Measurements from ENCODE around the gene FIZ1. TPM values are rescaled to one million over a fixed set of nuclear protein-coding genes. Genes with fewer than 3 reads are reported as not detected.
A peak's percentile ranks its signal among the peaks of the same experiment; 100 is the strongest.
"Not testable (repeated sequence)": the region's sequence is repeated elsewhere in the genome, so short reads cannot be mapped to it uniquely, and the experiment has no call there.

Gene FIZ1
- polyA plus RNA-seq, 12 donors: 9.2 to 16.3 (median 11.0) TPM; not detected in 1

- peak; percentile 93 for DNase-seq
Observed at GRCh38 chr19:55598719-55599467, 424 bp downstream of the FIZ1 start.

GRCh38 chr19:55598034-55598433, 1.3 kb downstream of the FIZ1 start:
- DNase-seq: no peak

- no peak for DNase-seq
Observed at GRCh38 chr19:55597501-55597921, 1.8 kb downstream of the FIZ1 start.

GRCh38 chr19:55596304-55596703, 3.0 kb downstream of the FIZ1 start:
- DNase-seq: no peak

GRCh38 chr19:55594996-55595545, 4.2 kb downstream of the FIZ1 start:
- DNase-seq: no peak

GRCh38 chr19:55593096-55593772, 6.1 kb downstream of the FIZ1 start:
- DNase-seq: no peak

- no peak for DNase-seq
Observed at GRCh38 chr19:55592391-55593090, 6.8 kb downstream of the FIZ1 start.

GRCh38 chr19:55591555-55591954, 7.8 kb downstream of the FIZ1 start:
- no peak for DNase-seq

GRCh38 chr19:55590617-55591016, 8.7 kb downstream of the FIZ1 start:
- no peak for DNase-seq

GRCh38 chr19:55590109-55590508, 9.2 kb downstream of the FIZ1 start:
- no peak for DNase-seq

- DNase-seq: no peak
Observed at GRCh38 chr19:55588738-55589137, 10.6 kb downstream of the FIZ1 start.

GRCh38 chr19:55586976-55587668, 12.2 kb downstream of the FIZ1 start:
- DNase-seq: peak; percentile 92

GRCh38 chr19:55585658-55586339, 13.5 kb downstream of the FIZ1 start:
- peak; percentile 84 for DNase-seq

- DNase-seq: no peak
Observed at GRCh38 chr19:55584871-55585270, 14.4 kb downstream of the FIZ1 start.

GRCh38 chr19:55583897-55584296, 15.4 kb downstream of the FIZ1 start:
- not testable (repeated sequence) for DNase-seq

- not testable (repeated sequence) for DNase-seq
Observed at GRCh38 chr19:55582284-55582683, 17.0 kb downstream of the FIZ1 start.

GRCh38 chr19:55581823-55582223, 17.5 kb downstream of the FIZ1 start:
- DNase-seq: no peak

- no peak for DNase-seq
Observed at GRCh38 chr19:55581145-55581822, 18.0 kb downstream of the FIZ1 start.

- DNase-seq: peak; percentile 93
Observed at GRCh38 chr19:55580628-55581144, 18.6 kb downstream of the FIZ1 start, which contains the start of gene ZNF579. Gene ZNF579, minus strand, starts transcription at chr19:55580848. Its CDS starts 1,209 bp downstream, at chr19:55579639.

All from muscle of arm (tissue), 12 donors.